Testis (tissue), 3 donors: ENCODE data around the gene TBC1D21. TPM values are rescaled to one million over a fixed set of nuclear protein-coding genes. Genes with fewer than 3 reads are reported as not detected.

Source experiments
- DNase-seq: peaks from one replicate; pipeline ENCODE4 v3.0.0-alpha.2; 2019
- H3K27ac ChIP-seq, 2 donors: fragments of 200-600 bp; sonication (generic); one replicate each; pipeline ENCODE4 v1.5.1; 2019
- H3K27me3 ChIP-seq: fragments of 200-600 bp; sonication (generic); one replicate; pipeline ENCODE4 v1.5.1; 2019
- H3K36me3 ChIP-seq: fragments of 200-600 bp; sonication (generic); one replicate; pipeline ENCODE4 v1.5.1; 2017; ENCODE audit warnings: low read depth; ENCODE audit errors: missing control alignments
- H3K4me1 ChIP-seq: fragments of 200-600 bp; sonication (generic); one replicate; pipeline ENCODE4 v1.5.1; 2019
- H3K4me3 ChIP-seq, 2 donors: fragments of 200-600 bp; sonication (generic); one replicate each; pipeline ENCODE4 v1.5.1; 2017 to 2019
- H3K9me3 ChIP-seq: fragments of 200-600 bp; sonication (generic); one replicate; pipeline ENCODE4 v1.5.1; 2017
- POLR2A ChIP-seq: fragments of 450-650 bp; IDR thresholded peaks from one replicate; pipeline ENCODE4 v1.6.1; 2017; ENCODE audit warnings: antibody characterized with exemption, mild to moderate bottlenecking, moderate library complexity
- WGBS, 2 donors: methylation state at CpG; one replicate each; pipeline ENCODE4 v1.1.5; 2018; 5-methylcytosine and 5-hydroxymethylcytosine counted together
- intact Hi-C: fragments of 100-400 bp; cut with DNase I; formaldehyde crosslinking; loops from one replicate; pipeline ENCODE4 v1.15.1; 2023; ENCODE audit warnings: low total_unique reads
- polyA plus RNA-seq: library from polyadenylated mRNA; stranded (reverse); fragments of 350-450 nt; fragmentation: Illumina TruSeq; extraction: RNeasy Lipid Tissue Mini Kit (QIAGEN cat#74804); gene quantifications from one replicate; pipeline ENCODE4 v1.2.3, GENCODE V29; 2014; ENCODE audit warnings: low read depth, low replicate concordance; ENCODE audit not compliant: insufficient read depth
- total RNA-seq, 2 donors: library from RNA; depleted of rRNA; stranded (reverse); fragments of >200 nt; gene quantifications; one replicate each; pipeline ENCODE4 v1.2.3, GENCODE V29; 2016
- TF ChIP-seq, protein P1 (sequence below), 3 experiments: fragments of 450-650 bp in 2 of 3; fragments of 200-600 bp in 1 of 3; sonication (generic) in 1 of 3; IDR thresholded peaks; one replicate each; pipeline ENCODE4 v1.5.1; 2016 to 2019; ENCODE audit warnings: antibody characterized with exemption in 3 of 3, mild to moderate bottlenecking in 2 of 3, moderate library complexity in 1 of 3

The TBC1D21 gene
- total and polyA plus RNA-seq, 3 donors from 2014 or later = 17.9 to 80.2 (median 47.6) TPM

DNA sequence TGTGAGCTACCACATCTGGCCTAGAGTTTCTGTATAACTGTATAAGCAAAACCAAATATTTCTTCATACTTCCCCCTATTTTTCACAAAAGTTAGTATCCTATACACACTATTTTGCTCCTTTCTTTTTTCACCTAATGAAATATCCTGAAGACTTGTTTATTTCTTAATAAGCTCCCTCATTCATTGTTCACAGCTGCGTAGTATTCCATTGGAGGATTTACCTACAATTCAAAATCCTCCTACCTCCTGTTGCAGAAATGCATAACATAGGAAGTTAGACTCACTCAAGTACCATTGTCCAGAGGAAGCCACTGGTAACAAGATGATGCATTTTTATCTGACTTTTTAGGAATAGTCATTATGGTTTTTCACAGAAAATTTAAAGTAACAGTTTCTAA lies 29.6 kb upstream of the TBC1D21 start:
- Histone ChIP-seq H3K36me3 (no peaks in the 10 kb centered on the region), H3K4me1 (no peaks in the 10 kb centered on the region), H3K9me3 (no peaks in the 10 kb centered on the region), H3K4me3 (no peak overlapping the region), H3K27me3 (no peaks in the 10 kb centered on the region), H3K27ac (no peak overlapping the region)
- TF ChIP-seq, protein P1, sequence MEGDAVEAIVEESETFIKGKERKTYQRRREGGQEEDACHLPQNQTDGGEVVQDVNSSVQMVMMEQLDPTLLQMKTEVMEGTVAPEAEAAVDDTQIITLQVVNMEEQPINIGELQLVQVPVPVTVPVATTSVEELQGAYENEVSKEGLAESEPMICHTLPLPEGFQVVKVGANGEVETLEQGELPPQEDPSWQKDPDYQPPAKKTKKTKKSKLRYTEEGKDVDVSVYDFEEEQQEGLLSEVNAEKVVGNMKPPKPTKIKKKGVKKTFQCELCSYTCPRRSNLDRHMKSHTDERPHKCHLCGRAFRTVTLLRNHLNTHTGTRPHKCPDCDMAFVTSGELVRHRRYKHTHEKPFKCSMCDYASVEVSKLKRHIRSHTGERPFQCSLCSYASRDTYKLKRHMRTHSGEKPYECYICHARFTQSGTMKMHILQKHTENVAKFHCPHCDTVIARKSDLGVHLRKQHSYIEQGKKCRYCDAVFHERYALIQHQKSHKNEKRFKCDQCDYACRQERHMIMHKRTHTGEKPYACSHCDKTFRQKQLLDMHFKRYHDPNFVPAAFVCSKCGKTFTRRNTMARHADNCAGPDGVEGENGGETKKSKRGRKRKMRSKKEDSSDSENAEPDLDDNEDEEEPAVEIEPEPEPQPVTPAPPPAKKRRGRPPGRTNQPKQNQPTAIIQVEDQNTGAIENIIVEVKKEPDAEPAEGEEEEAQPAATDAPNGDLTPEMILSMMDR (IDR thresholded peaks at IDR 0.05) = no peak
- no peak for TF ChIP-seq POLR2A
- WGBS, 2 donors = 94 to 96% methylated on average over 1 of the region's 1 CpG
- intact Hi-C loops = no loop called here
- no peak for DNase-seq

DNA sequence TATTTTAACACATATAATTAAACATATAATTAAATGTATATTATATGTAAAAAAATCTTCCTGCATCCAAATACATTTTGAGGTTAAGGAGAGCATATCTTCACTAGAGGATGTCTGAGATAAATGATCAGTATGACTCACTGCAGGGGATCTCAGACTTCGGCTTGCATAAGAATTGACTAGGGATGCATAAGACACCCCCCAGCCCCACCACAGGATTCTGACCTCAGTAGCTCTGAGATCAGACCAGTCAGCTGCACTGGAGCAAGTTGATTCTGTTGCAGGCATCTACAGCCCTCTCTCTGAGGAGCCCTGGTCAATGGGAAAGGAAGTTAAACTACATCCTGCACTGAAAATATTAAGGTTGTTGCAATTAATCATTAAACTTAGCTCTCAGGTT lies 29.0 kb upstream of the TBC1D21 start:
- intact Hi-C loops = no loop called here
- H3K4me3 ChIP-seq = no peak overlapping the region
- no peaks in the 10 kb centered on the region for H3K27me3 ChIP-seq
- TF ChIP-seq, protein P1 (IDR thresholded peaks at IDR 0.05) = no peak
- no peak for TF ChIP-seq POLR2A
- no peak overlapping the region for H3K27ac ChIP-seq
- no peaks in the 10 kb centered on the region for H3K9me3 ChIP-seq
- DNase-seq = no peak
- no peaks in the 10 kb centered on the region for H3K4me1 ChIP-seq
- 77 to 82% methylated on average over 1 of the region's 1 CpG for WGBS, 2 donors
- H3K36me3 ChIP-seq = no peaks in the 10 kb centered on the region

DNA sequence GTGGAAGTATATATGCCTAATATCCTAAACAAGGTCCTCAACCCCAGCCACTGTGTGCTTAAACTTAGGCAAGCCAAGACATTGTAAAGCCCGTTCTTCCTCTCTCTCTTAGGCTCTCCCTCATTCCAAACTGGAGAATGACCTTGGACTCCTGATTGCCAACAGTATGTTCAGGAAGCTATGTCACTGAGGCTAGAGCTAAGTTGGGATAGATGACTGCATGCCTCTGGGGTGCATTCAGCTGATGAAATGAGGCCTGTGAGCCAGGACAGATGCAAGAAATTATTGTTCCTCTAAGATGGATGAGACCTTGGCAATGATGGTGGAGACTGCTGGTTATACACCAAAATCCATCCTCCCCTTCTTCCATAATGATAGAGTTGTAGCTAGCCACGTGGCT lies 27.9 kb upstream of the TBC1D21 start:
- no peak for DNase-seq
- no peak overlapping the region for H3K27ac ChIP-seq
- H3K4me1 ChIP-seq = no peaks in the 10 kb centered on the region
- no peaks in the 10 kb centered on the region for H3K27me3 ChIP-seq
- H3K9me3 ChIP-seq = no peaks in the 10 kb centered on the region
- TF ChIP-seq POLR2A = no peak
- TF ChIP-seq, protein P1 (IDR thresholded peaks at IDR 0.05) = no peak
- intact Hi-C loops = no loop called here
- 59 to 85% methylated on average over 2 of the region's 2 CpGs for WGBS, 2 donors
- H3K36me3 ChIP-seq = no peaks in the 10 kb centered on the region
- H3K4me3 ChIP-seq = no peak overlapping the region

DNA sequence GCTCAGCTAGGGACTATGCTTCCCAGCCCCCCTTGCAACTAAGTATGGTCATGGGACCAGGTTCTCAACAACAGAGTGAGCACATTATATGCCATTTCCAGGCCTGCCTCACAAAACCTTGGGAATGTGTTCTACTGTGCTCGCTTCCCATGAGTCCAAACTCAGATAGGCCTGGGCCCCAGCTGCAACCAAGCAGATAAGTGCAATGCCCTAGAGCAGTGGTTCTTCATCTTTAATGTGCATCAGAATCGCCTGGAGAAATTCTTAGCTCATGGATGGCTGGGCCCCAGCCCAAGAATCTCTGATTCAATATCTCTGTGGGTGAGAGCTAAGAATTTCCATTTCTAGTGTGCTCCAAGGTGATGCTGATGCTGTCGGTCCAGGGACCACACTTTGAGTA lies 27.5 kb upstream of the TBC1D21 start:
- H3K4me3 ChIP-seq = no peak overlapping the region
- WGBS, 2 donors = 92 to 95% methylated on average over 3 of the region's 3 CpGs
- no peak for TF ChIP-seq POLR2A
- TF ChIP-seq, protein P1 (IDR thresholded peaks at IDR 0.05) = no peak
- no peaks in the 10 kb centered on the region for H3K36me3 ChIP-seq
- no peaks in the 10 kb centered on the region for H3K27me3 ChIP-seq
- no peaks in the 10 kb centered on the region for H3K9me3 ChIP-seq
- no peak overlapping the region for H3K27ac ChIP-seq
- H3K4me1 ChIP-seq = no peaks in the 10 kb centered on the region
- DNase-seq = no peak
- intact Hi-C loops = no loop called here

DNA sequence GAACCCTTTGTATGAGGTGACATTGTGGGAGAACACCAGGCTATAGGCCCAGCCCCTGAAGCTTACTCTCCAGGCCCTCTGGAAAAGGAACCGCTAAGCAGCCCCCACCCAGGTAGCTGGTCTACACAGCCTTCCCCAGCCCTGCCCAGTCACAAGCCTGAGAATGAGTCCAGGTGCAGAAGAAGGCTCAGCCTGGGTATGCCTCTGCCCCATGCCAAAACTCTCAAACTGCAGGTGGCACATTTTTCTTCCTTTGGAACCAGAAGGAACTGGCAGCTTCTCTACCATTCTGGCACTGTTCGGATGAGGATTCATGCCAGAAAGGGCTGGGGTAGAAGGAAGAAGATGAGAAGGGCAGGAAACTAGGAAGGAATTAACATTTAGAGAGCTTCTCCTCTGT lies 23.7 kb upstream of the TBC1D21 start:
- no peak for DNase-seq
- intact Hi-C loops = no loop called here
- 92 to 100% methylated on average over 2 of the region's 2 CpGs for WGBS, 2 donors
- Histone ChIP-seq H3K4me3 (no peak overlapping the region), H3K4me1 (no peaks in the 10 kb centered on the region), H3K27me3 (no peaks in the 10 kb centered on the region), H3K9me3 (no peaks in the 10 kb centered on the region), H3K36me3 (no peaks in the 10 kb centered on the region), H3K27ac (no peak overlapping the region)
- TF ChIP-seq, protein P1 (IDR thresholded peaks at IDR 0.05) = no peak
- TF ChIP-seq POLR2A = no peak
